HL-60 (cell line): Measurements from ENCODE around the gene SMARCAD1.

Source experiments
- DNase-seq, 2 experiments: peaks; one replicate each; pipeline ENCODE4 v3.0.0-alpha.2; 2010 to 2020; ENCODE audit warnings: low read depth in 1 of 2, low spot score in 1 of 2
- H3K27ac ChIP-seq: fragments of 250-450 bp; sonication (Bioruptor Pico); replicated peaks from 2 replicates; pipeline ENCODE4 v1.5.1; 2020; ENCODE audit warnings: mild to moderate bottlenecking, moderate library complexity
- H3K27me3 ChIP-seq: fragments of 250-450 bp; sonication (Bioruptor Pico); 2 replicates; pipeline ENCODE4 v1.5.1; 2021; ENCODE audit warnings: mild to moderate bottlenecking, moderate library complexity; ENCODE audit not compliant: insufficient read depth, poor library complexity, severe bottlenecking
- H3K4me3 ChIP-seq: replicated peaks from 2 replicates; pipeline ENCODE4 v1.5.1; 2011; ENCODE audit warnings: mild to moderate bottlenecking, control low read depth, low read length; ENCODE audit not compliant: insufficient read depth
- CTCF ChIP-seq: IDR thresholded peaks from one replicate; pipeline ENCODE4 v1.5.1; 2011; ENCODE audit warnings: low read length, control low read depth, inconsistent platforms; ENCODE audit not compliant: insufficient read depth
- GABPA ChIP-seq: IDR thresholded peaks from 2 replicates; pipeline ENCODE4 v1.6.1; 2012; ENCODE audit warnings: low read depth
- POLR2AphosphoS5 ChIP-seq: IDR thresholded peaks from 2 replicates; pipeline ENCODE4 v1.6.1; 2012; ENCODE audit warnings: low read depth
- SPI1 ChIP-seq: IDR thresholded peaks from 2 replicates; pipeline ENCODE4 v1.6.1; 2012; ENCODE audit warnings: low read depth, mild to moderate bottlenecking, borderline replicate concordance
- TF ChIP-seq, protein P1 (sequence below): IDR thresholded peaks from 2 replicates; pipeline ENCODE4 v1.6.1; 2012; ENCODE audit warnings: low read depth; ENCODE audit not compliant: insufficient replicate concordance

SMARCAD1 gene

GRCh38 chr4:94274912-94275311 is 67.2 kb downstream of the SMARCAD1 start:
- Histone ChIP-seq H3K27ac (no peak overlapping the region), H3K4me3 (no peak overlapping the region), H3K27me3 (no peaks in the 10 kb centered on the region)
- DNase-seq = no peak
- TF ChIP-seq GABPA (no peak), SPI1 (no peak), POLR2AphosphoS5 (no peak), CTCF (no peak)
- TF ChIP-seq, protein P1, sequence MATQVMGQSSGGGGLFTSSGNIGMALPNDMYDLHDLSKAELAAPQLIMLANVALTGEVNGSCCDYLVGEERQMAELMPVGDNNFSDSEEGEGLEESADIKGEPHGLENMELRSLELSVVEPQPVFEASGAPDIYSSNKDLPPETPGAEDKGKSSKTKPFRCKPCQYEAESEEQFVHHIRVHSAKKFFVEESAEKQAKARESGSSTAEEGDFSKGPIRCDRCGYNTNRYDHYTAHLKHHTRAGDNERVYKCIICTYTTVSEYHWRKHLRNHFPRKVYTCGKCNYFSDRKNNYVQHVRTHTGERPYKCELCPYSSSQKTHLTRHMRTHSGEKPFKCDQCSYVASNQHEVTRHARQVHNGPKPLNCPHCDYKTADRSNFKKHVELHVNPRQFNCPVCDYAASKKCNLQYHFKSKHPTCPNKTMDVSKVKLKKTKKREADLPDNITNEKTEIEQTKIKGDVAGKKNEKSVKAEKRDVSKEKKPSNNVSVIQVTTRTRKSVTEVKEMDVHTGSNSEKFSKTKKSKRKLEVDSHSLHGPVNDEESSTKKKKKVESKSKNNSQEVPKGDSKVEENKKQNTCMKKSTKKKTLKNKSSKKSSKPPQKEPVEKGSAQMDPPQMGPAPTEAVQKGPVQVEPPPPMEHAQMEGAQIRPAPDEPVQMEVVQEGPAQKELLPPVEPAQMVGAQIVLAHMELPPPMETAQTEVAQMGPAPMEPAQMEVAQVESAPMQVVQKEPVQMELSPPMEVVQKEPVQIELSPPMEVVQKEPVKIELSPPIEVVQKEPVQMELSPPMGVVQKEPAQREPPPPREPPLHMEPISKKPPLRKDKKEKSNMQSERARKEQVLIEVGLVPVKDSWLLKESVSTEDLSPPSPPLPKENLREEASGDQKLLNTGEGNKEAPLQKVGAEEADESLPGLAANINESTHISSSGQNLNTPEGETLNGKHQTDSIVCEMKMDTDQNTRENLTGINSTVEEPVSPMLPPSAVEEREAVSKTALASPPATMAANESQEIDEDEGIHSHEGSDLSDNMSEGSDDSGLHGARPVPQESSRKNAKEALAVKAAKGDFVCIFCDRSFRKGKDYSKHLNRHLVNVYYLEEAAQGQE = no peak

DNA sequence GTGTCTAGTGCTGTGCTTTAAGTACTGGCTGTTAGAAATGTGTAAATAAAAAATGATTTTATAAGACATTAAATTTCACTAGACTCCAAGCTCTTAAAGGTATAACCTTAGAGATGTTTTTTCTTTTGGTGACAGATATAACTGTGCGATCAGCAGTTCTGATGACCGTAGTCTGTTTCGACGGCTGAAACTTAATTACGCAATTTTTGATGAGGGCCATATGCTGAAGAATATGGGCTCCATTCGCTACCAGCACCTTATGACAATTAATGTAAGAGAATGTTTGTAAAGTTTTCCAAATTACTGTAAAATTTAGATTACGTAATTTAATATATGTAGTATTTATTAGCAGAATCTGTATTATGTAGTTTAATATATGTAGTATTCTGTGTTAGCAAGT is 68.5 kb downstream of the SMARCAD1 start:
- no peaks in the 10 kb centered on the region for H3K27me3 ChIP-seq
- no peak overlapping the region for H3K27ac ChIP-seq
- H3K4me3 ChIP-seq = no peak overlapping the region
- TF ChIP-seq, protein P1 = no peak
- TF ChIP-seq SPI1 (no peak), CTCF (no peak), POLR2AphosphoS5 (no peak), GABPA (no peak)
- DNase-seq = no peak

DNA sequence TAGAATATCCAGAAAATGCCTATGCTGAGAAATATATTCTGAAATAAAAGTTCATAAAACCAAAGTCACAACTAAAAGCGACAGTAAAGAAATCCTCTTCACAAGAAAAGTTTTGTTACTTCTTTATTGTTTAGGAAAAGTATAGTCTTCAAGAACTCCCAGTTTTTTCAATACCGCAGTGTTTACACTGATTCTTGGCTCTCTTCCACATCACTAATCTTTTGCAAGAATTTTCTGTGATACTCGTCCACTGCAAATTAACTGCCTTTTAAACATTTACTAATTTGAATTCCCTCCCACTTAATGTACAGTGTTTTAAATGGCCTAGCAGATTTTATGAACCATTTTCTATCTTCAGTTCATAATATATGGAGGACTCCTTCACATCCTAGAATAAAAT is 69.9 kb downstream of the SMARCAD1 start:
- Histone ChIP-seq H3K27me3 (no peaks in the 10 kb centered on the region), H3K4me3 (no peak overlapping the region), H3K27ac (no peak overlapping the region)
- no peak for DNase-seq
- TF ChIP-seq CTCF = no peak
- no peak for TF ChIP-seq SPI1
- no peak for TF ChIP-seq GABPA

DNA sequence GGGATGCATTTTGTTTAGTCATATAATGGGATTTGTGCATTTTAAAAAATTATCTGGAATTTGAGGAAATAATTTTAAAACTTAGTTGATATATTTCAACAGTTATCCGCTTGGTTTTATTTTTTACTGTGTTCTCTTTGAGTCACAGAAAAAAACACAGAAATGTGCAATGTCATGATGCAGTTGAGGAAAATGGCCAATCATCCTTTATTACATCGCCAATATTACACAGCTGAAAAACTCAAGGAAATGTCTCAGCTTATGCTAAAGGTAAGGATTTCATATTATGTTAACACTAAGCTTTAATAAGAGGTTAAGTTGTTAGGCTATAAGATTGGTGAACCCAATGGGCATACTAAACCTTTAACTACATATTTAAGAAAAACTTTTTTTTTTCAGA is 71.1 kb downstream of the SMARCAD1 start:
- H3K27me3 ChIP-seq = no peaks in the 10 kb centered on the region
- DNase-seq = no peak
- no peak overlapping the region for H3K27ac ChIP-seq
- TF ChIP-seq CTCF (no peak), POLR2AphosphoS5 (no peak), GABPA (no peak), SPI1 (no peak)
- TF ChIP-seq, protein P1 = no peak
- H3K4me3 ChIP-seq = no peak overlapping the region
